ENCODE results near the gene RTCB.

DNA sequence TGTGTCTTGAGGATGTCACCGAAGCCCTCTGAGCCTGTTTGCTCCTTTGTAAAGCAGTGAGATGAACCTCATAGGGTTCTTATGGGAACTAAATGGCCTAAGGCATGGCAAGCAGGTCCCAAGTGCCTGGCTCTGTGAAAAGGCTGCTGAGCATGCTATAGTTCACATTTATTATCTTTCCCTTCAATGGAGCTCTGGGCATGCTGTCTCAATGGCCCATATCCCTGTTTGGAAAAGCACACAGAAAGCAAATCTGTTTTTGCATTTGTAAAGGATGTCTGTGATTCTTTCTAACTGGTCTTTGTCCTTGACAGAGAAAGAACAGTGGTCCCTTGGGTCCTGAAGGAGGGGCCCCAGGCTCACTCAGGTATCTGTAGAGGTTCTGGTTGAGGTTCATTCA, 26.4 kb downstream of the RTCB start:
- no peak for TF ChIP-seq CTCF (conservative IDR thresholded peaks at IDR 0.05)
- no peak for TF ChIP-seq ZFX (IDR thresholded peaks at IDR 0.05)
